GM10266 (cell line): Measurements from ENCODE around the gene PLAU.

Experiments
- DNase-seq: peaks from one replicate; pipeline ENCODE4 v3.0.0; 2012; ENCODE audit errors: extremely low spot score
- TF ChIP-seq, protein P1 (sequence below): IDR thresholded peaks from 2 replicates; pipeline ENCODE4 v1.5.1; 2012; ENCODE audit warnings: mild to moderate bottlenecking, low read depth; ENCODE audit not compliant: control insufficient read depth, insufficient read depth; ENCODE audit errors: missing control alignments

The PLAU gene

GRCh38 chr10:73935895-73936294 lies 25.0 kb downstream of the PLAU start:
- TF ChIP-seq, protein P1, sequence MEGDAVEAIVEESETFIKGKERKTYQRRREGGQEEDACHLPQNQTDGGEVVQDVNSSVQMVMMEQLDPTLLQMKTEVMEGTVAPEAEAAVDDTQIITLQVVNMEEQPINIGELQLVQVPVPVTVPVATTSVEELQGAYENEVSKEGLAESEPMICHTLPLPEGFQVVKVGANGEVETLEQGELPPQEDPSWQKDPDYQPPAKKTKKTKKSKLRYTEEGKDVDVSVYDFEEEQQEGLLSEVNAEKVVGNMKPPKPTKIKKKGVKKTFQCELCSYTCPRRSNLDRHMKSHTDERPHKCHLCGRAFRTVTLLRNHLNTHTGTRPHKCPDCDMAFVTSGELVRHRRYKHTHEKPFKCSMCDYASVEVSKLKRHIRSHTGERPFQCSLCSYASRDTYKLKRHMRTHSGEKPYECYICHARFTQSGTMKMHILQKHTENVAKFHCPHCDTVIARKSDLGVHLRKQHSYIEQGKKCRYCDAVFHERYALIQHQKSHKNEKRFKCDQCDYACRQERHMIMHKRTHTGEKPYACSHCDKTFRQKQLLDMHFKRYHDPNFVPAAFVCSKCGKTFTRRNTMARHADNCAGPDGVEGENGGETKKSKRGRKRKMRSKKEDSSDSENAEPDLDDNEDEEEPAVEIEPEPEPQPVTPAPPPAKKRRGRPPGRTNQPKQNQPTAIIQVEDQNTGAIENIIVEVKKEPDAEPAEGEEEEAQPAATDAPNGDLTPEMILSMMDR, result no peak
- no peak for DNase-seq

DNA sequence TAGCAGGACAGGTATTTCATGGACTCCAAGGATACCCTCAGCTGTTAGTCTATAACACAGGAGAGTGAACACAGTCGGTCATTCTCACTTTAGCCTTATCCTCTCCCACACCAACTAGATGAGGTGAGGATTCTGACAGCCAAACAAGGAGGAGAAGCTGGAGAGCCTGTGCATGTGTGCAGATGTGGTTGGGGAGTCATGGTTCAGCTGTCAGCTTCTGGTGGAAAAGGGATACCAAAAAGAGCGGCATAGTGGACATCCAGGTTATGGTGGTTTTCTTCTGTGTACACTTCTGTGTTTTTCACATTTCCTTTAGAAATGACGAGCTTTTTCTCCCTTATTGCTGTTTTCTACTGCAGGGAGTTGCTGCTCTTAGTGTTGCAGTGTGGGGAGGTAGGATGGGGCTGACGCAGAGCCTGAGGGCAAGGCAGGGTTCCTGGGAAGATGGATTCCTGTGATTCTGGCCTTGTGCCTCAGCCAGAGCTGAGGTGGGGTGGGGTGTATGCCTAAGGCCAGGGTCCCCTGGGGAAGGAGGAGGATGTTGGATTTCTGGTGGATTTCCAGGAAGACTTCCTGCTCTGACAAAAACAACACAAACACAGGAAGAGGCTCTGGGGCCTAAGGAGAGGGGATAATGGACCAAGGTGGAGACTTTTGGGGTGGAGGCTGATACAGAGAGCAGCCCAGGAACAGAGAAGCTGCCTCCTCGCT lies 26.6 kb downstream of the PLAU start:
- DNase-seq, result no peak
- TF ChIP-seq, protein P1, result no peak

- peak; percentile 84 for DNase-seq
- TF ChIP-seq, protein P1, result peak; percentile 96
Measured at GRCh38 chr10:73940634-73941221, 29.8 kb downstream of the PLAU start.

DNA sequence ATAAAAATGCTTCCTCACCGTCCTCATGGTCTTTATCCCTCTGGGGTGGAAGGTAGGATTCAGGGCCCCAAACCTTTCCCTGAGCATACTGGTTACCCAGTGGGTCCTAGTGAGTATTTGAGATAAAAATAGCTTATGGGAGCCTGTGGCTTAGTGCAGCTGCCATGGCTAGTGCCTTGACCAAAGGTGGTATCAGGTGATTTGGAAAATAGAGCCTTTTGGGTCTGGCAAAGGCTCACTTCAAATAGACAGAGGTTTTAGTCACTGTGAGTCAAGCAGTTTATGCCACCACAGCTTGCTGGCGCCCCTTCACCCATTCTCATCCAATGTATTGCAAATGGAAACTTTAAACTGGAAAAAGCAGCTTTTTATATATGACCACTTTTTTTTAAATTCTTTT lies 30.4 kb downstream of the PLAU start:
- TF ChIP-seq, protein P1, result no peak
- no peak for DNase-seq

DNA sequence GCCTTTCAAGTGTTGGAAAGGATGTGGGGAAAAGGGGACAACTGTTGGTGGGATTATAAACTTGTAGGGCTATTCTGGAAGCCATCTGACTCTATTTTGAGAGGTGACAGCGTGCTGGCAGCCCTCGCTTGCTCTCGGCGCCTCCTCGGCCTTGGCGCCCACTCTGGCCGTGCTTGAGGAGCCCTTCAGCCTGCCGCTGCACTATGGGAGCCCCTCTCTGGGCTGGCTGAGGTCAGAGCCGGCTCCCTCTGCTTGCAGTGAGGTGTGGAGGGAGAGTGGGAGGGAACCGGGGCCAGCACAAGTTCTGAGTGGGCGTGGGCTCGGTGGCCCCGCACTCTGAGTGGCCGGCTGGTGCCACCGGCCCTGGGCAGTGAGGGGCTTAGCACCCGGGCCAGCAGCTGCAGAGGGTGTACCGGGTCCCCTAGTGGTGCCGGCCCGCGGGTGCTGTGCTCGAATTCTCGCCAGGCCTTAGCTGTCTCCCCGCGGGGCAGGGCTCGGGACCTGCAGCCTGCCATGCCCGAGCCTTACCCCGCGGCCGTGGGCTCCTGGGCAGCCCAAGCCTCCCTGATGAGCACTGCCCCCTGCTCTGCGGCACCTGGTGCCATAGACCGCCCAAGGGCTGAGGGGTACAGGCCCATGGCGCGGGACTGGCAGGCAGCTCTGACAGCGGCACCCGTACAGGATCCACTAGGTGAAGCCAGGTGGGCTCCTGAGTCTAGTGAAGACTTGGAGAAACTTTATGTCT lies 33.6 kb downstream of the PLAU start:
- TF ChIP-seq, protein P1, result no peak
- no peak for DNase-seq

DNA sequence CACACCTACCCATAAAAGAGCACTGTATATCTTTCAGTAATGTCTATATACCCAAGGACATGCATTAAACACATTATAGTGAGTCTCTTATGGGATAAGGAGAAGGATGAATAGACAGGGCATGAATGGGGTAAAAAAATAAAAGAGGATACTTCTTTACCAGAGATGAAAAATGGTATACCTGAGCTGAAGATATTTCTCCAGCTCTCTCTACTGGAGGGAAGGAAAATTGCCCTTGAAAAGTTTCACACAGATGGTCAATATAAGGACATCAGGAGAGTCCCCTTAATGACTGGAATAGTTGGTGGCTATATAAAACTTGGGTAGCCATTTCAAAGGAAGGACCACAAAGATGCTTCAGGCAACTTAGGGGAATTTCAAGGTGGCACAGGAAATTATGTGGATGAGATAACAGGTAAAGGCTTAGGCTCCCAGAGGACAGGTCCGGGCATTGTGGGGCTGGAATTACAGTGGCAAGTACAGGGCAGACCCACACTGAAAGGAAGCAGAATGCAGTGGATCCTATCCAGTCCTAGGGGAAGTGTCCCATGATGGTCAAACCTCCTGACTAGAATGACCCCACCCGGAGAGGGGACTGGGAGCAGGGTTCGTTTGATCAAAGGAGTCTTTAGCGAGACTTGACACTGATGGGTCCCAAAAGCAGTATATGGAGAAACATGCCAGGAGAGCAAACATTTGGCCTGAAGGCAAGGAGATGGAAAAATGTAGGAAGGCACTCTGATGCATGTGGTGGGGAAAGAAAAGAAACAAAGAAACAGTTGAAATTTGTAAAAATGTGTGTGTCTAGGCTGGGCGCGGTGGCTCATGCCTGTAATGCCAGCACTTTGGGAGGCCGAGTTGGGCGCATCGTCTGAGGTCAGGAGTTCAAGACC lies 35.6 kb downstream of the PLAU start:
- no peak for DNase-seq
- TF ChIP-seq, protein P1, result no peak
